Ectodermal cell (in vitro differentiated cells): Measurements from ENCODE around the gene PROX1.
A peak's percentile ranks its signal among the peaks of the same experiment; 100 is the strongest.

ENCODE experiments used
- H3K27ac ChIP-seq: 2 replicates; pipeline ENCODE4 v1.7.0; 2013; ENCODE audit warnings: mild to moderate bottlenecking, low read depth, low read length; ENCODE audit not compliant: insufficient read depth, poor library complexity, severe bottlenecking
- H3K27me3 ChIP-seq: 2 replicates; pipeline ENCODE4 v1.7.0; 2013; ENCODE audit warnings: mild to moderate bottlenecking, low read length; ENCODE audit not compliant: insufficient read depth, control insufficient read depth, poor library complexity, severe bottlenecking
- H3K36me3 ChIP-seq: one replicate; pipeline ENCODE4 v1.7.0; 2013; ENCODE audit warnings: low read length; ENCODE audit not compliant: control insufficient read depth, insufficient read depth
- H3K4me1 ChIP-seq: one replicate; pipeline ENCODE4 v1.7.0; 2013; ENCODE audit warnings: low read length; ENCODE audit not compliant: control insufficient read depth, insufficient read depth
- H3K4me3 ChIP-seq: 2 replicates; pipeline ENCODE4 v1.7.0; 2013; ENCODE audit warnings: low read depth, low read length, control low read depth; ENCODE audit not compliant: insufficient read depth
- H3K9me3 ChIP-seq: 2 replicates; pipeline ENCODE4 v1.7.0; 2013; ENCODE audit warnings: mild to moderate bottlenecking, low read length, moderate library complexity; ENCODE audit not compliant: control insufficient read depth
- WGBS, 2 experiments: methylation state at CpG; one replicate each; pipeline ENCODE4 v1.1.7; 2013; ENCODE audit warnings: missing lambda C conversion rate in 2 of 2; 5-methylcytosine and 5-hydroxymethylcytosine counted together

PROX1 gene

DNA sequence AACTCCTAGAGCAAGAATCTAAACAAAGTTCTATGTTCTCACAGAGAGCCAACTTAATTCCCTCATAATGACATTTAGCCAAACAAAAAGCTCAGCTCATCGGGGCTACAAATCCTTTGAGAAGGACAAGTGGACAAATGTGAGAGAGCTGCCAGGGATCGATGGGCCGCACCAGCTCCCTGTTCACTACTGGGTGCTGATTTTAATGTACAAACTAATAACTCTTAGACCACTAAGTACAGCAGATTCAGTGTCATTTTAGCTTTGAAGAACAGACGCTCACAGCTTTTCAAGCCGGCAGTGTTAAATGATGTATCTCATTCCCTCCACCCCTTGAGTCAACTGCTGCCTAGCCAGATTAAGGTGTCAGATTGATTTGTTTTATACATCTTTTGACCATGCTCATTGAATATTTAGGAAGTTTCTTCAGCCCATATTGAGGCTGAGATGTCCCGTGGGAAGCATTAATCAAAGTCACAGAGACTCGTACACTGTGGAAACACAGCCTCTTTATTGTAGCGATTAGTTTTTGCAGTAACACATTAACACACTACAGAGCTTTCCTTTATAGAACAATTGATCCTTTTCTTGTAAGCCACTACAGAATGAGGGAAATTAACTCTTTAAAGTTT lies 21.1 kb downstream of the PROX1 start:
- H3K9me3 ChIP-seq: no peaks in the 10 kb centered on the region
- H3K27me3 ChIP-seq: no peaks in the 10 kb centered on the region
- H3K27ac ChIP-seq: peak overlapping the region; percentile 41
- peaks cover 14% of the 10 kb centered on the region for H3K4me1 ChIP-seq
- no peaks in the 10 kb centered on the region for H3K36me3 ChIP-seq
- no peak overlapping the region for H3K4me3 ChIP-seq
- WGBS, 2 experiments: 88 to 92% methylated on average over 8 of the region's 8 CpGs

DNA sequence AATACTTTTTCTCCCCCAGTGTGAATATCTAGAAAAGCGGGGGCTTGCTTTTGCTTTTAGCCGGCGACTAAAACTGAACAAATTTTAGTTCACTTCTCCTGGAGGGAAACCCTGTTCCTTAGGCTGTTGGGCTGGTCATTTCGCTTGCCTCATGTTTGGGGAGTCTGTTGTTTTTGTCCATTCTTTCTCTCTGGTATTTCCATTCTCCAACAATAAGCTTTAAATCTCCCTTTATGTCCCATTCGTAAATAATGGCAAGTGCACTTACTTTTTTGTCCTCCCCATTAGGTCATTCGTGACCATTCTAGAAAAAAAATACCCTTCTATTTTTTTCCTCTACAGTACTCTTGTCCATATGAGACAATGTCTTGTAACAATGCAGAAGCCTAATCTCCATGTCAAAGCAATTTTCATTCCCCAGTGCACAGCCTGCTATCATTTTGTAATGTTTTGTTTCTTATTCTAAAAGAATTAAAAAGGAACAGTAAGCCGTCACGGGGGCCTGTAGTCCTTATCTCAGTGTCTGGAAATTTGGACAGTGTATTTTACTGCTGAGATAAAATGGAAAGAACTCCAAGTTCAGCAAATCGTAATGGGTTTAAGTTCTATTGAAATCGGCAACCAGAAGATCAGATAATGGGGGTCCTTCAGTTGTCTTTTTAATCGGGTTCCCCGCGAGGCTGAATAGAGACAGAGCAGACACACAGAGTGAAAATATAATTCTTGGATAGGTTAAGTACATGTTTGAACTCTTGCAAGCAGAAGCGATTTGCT lies 21.8 kb downstream of the PROX1 start:
- WGBS, 2 experiments: 94% methylated on average over 14 of the region's 14 CpGs

DNA sequence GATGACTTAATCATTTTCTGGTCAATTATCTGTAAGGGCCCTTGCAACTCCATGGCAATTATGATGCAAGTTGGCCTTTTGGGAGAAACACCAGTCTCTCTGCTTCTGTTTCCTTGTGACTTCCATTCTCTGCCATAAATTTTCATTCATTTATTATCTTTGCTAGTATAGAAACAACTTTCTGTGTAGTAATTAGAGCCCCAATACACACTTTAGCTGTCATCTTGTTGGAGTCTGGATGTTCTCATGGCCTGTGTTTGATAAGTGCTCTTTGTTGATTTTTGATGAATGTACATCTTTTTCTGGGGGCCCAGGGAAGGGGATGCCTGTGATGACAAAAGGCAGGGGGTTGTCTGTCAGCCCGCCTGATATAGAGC lies 22.4 kb downstream of the PROX1 start:
- Histone ChIP-seq H3K27ac (no peak overlapping the region), H3K4me1 (peaks cover 14% of the 10 kb centered on the region)
- WGBS, 2 experiments: 95 to 96% methylated on average over 1 of the region's 1 CpG

More for the DNA sequence above, 21.8 kb downstream of the PROX1 start:
- Histone ChIP-seq H3K4me1 (peaks cover 14% of the 10 kb centered on the region), H3K27ac (no peak overlapping the region), H3K36me3 (no peaks in the 10 kb centered on the region), H3K27me3 (no peaks in the 10 kb centered on the region), H3K4me3 (no peak overlapping the region), H3K9me3 (no peaks in the 10 kb centered on the region)

GRCh38 chr1:214010717-214011116 lies 22.9 kb downstream of the PROX1 start:
- H3K9me3 ChIP-seq: no peaks in the 10 kb centered on the region
- H3K27ac ChIP-seq: no peak overlapping the region
- no peaks in the 10 kb centered on the region for H3K27me3 ChIP-seq
- no peaks in the 10 kb centered on the region for H3K36me3 ChIP-seq
- 93 to 96% methylated on average over 1 to 2 of the region's 2 CpGs for WGBS, 2 experiments
- peaks cover 14% of the 10 kb centered on the region for H3K4me1 ChIP-seq
- H3K4me3 ChIP-seq: no peak overlapping the region

More for the DNA sequence above, 22.4 kb downstream of the PROX1 start:
- H3K4me3 ChIP-seq: no peak overlapping the region
- no peaks in the 10 kb centered on the region for H3K27me3 ChIP-seq
- no peaks in the 10 kb centered on the region for H3K9me3 ChIP-seq
- no peaks in the 10 kb centered on the region for H3K36me3 ChIP-seq

DNA sequence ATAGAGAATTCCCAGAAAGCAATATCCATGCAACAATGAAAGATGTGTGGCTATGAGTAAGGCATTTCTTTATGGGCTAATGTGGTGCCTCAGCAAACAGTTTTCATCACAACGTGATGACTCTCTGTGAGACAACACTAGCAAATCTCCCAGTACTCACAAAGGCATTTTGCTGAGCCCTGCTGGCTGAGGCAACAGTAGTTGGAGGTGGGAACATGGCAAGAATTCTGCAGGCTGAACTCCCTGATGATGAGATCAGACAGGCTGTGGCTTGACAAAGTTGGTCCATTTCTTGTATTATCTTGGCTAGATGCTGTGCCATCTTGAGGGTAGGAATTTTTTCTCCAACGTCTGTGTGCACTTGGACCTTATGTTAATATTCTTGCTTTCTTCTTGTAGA lies 24.6 kb downstream of the PROX1 start:
- no peaks in the 10 kb centered on the region for H3K27me3 ChIP-seq
- H3K9me3 ChIP-seq: no peaks in the 10 kb centered on the region
- H3K27ac ChIP-seq: no peak overlapping the region
- H3K4me3 ChIP-seq: no peak overlapping the region
- H3K36me3 ChIP-seq: no peaks in the 10 kb centered on the region
- WGBS, 2 experiments: 40 to 43% methylated on average over 2 of the region's 2 CpGs
- peaks cover 14% of the 10 kb centered on the region for H3K4me1 ChIP-seq

- H3K4me1 ChIP-seq: peaks cover 13% of the 10 kb centered on the region
- H3K9me3 ChIP-seq: no peaks in the 10 kb centered on the region
- H3K4me3 ChIP-seq: no peak overlapping the region
- no peaks in the 10 kb centered on the region for H3K27me3 ChIP-seq
- WGBS, 2 experiments: 95 to 96% methylated on average over 15 of the region's 15 CpGs
- no peaks in the 10 kb centered on the region for H3K36me3 ChIP-seq
- H3K27ac ChIP-seq: no peak overlapping the region
Observed at GRCh38 chr1:214013614-214014377, 26.0 kb downstream of the PROX1 start.

DNA sequence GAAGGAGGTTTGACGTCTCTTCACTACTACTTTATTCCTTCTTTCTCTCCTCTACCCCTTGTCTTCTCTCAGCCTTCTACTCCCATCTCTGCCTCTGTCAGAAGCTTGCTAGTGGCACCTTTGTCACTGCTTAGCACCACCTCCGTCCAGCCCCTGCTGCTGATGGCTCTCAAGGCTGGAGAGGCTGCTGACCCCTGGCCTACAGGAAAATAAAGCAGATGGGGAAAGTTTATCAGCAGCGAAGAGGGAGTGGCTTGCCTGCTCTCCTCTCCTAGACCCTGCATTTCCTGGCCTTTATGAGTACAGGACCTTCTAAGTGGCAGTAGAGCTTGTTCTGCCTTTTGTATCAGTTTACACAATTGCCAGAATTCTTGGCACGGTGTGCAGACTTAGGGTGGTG lies 27.0 kb downstream of the PROX1 start:
- WGBS, 2 experiments: 88 to 95% methylated on average over 4 of the region's 4 CpGs
- Histone ChIP-seq H3K9me3 (no peaks in the 10 kb centered on the region), H3K27me3 (no peaks in the 10 kb centered on the region), H3K4me3 (no peak overlapping the region), H3K4me1 (peaks cover 6% of the 10 kb centered on the region), H3K36me3 (no peaks in the 10 kb centered on the region), H3K27ac (no peak overlapping the region)

DNA sequence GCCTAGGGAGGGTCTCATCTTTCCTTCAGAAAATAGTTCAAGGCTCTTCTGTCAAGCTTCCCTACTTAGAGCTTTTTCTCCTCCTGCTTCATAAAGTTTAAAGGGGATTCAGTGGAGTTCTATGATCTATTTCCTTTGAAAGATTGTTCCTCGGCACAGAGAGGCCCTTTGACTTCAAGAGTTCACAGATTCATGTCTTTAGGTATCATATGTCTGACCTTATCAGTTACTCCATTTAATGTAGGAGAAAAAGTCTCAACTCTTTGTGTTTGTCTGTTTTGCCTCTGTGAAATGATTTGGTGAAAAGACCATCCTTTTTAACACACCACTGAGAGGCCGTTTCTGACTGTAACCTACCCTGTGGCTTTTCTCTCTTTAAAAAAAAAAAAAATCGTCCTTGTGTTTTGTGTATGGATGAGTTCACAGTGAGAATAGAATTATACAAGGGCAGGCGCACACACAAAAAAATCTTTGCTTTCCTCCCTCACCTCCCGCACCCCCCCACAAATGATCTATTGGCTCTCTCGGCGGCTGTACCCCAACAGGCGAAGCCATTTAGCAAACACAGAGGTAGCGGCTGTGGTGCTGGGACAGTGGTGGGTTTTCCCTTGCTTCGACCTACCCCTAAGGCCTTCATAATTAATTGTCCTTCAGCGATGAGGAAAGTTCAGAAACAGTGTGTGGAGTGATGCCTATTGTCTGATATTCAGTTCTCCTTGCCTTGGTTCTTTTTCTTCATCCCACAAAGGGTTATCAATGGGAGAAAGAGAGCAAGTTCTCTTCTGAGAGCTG lies 29.6 kb downstream of the PROX1 start:
- 84 to 93% methylated on average over 7 to 8 of the region's 11 CpGs for WGBS, 2 experiments
- H3K9me3 ChIP-seq: no peaks in the 10 kb centered on the region
- H3K36me3 ChIP-seq: no peaks in the 10 kb centered on the region
- peaks cover 6% of the 10 kb centered on the region for H3K4me1 ChIP-seq
- no peak overlapping the region for H3K27ac ChIP-seq
- no peaks in the 10 kb centered on the region for H3K27me3 ChIP-seq
- no peak overlapping the region for H3K4me3 ChIP-seq

GRCh38 chr1:214018386-214019268 lies 30.9 kb downstream of the PROX1 start:
- Histone ChIP-seq H3K36me3 (no peaks in the 10 kb centered on the region), H3K4me3 (no peak overlapping the region), H3K27ac (no peak overlapping the region), H3K9me3 (no peaks in the 10 kb centered on the region), H3K27me3 (no peaks in the 10 kb centered on the region), H3K4me1 (peaks cover 6% of the 10 kb centered on the region)
- WGBS, 2 experiments: 85 to 88% methylated on average over 8 of the region's 8 CpGs
